HG03097 (cell line): ENCODE data around the gene EBI3.
"Not testable (repeated sequence)": the region's sequence is repeated elsewhere in the genome, so short reads cannot be mapped to it uniquely, and the experiment has no call there.

Experiments used
- ATAC-seq: cut with Tn5 transposase; IDR thresholded peaks from one replicate; pipeline ENCODE4 v1.9.1; 2021; ENCODE audit not compliant: unreplicated experiment, low FRiP score

Gene EBI3

DNA sequence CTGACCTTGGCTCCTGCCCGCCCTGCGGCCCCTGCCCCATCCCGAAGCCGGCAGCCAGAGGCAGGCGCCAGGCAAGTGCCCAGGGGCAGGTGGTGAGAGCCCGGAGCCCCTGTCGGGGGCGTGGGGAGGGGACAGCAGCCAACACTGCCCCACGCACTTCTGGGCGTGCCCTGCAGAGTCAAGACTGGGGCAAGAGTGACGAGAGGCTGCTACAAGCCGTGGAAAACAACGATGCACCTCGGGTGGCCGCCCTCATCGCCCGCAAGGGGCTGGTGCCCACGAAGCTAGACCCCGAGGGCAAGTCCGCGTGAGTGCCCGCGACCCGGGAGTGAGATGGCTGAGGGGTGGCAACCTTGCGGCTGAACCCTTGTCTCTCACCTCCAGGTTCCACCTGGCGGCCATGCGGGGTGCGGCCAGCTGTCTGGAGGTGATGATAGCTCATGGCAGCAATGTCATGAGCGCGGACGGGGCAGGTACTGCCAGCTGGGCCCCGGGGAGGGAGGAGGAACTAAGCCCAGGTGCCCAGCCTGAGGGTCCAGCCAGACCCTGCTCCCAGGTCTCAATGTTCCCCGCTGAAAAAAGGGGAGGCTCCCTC lies 29.5 kb upstream of the EBI3 start:
- ATAC-seq = no peak

DNA sequence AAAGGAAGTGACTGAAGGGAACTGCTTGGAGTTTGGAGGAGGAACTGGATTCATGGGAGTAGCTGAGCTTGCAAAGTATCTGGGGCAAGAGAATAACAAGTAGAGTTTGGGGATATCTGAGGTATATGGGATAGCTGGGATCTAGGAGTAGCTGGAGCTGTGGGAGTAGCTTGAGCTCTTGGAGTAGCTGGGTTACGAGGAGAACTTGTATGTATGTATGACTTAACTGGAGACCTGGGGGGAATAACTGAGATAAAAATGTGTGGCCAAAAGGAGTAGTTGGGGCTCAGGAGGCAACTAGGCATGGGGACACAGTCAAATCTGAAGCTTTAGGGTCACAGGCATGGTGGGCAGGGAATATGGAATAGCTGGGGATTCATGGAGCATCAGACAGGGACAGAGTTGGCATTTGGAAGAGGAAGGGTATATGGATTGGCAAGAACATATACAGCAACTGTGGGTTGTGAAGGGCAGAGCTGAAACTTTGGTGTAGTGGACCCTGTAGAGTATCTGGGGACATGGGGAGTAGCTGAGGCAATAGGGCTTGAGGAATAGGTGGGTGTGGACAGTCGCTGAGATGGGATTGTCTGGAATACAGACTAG lies 28.3 kb upstream of the EBI3 start:
- ATAC-seq = no peak

DNA sequence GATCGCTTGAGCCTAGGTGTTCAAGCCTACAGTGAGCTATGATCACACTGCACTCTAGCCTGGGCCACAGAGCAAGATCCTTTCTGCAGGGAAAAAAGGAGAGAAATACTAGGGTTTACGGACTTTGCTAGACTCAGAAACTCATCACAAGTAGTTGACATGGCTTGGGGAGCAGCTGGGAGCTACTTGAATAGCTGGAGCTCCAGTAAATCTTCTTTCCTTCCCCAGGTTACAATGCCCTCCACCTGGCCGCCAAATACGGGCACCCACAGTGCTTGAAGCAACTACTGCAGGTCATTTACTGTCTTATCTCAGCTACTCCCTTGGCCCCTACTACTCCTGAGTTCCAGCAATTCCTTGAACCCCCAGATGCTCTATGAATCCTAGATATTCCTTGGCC lies 27.5 kb upstream of the EBI3 start:
- no peak for ATAC-seq

DNA sequence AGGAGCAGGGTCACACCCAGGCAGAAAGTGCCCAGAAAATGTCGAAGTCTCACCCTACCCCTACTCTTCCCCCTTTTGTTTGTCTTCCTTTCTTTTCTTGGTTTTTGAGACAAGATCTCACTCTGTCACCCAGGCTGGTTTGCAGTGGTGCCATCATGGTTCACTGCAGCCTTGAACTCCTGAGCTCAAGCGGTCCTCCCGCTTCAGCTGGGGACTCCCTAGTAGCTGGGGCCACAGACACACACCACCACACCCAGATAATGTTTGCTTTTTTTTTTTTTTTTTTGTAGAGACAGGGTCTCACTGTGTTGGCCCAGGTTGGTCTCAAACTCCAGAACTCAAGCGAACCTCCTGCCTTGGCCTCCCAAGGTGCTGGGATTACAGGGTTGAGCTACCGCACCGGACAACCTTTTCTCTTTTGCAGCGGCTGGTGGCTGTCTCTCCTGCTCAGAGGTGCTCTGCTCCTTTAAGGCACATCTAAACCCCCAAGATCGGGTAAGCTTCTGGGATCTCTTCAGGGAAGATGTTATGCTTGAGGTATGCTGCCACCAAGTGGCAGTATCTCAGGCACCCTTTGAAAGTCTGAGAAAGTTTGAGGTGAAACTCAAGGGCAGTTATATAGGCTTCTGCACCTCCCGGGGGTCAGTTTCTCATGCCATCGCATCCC lies 22.4 kb upstream of the EBI3 start:
- ATAC-seq = no peak

- no peak for ATAC-seq
Measured at GRCh38 chr19:4208385-4209094, 20.8 kb upstream of the EBI3 start.

DNA sequence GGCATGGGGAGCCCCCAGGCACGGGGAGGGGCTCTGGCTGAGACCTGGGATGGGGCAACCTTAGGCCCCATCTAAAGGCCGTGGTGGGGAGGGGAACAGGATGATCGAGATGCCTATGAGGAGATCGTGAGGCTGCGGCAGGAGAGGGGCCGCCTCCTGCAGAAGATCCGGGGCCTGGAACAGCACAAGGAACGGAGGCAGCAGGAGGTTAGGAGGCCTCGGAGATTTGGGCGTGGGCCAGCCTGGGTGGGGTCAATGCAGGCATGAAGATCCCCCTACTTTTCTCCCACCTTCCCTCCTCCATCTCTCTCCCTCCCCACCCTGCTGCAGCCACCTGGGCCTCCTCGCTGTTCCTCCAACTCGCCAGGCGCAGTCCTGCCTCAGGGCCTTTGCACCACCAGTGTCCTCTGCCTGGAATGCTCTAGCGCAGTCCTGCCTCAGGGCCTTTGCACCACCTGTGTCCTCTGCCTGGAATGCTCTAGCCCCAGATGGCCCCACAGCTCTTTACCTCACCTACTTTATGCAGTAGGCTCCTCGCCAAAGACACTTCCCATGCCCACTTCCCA lies 19.1 kb upstream of the EBI3 start:
- ATAC-seq = no peak

DNA sequence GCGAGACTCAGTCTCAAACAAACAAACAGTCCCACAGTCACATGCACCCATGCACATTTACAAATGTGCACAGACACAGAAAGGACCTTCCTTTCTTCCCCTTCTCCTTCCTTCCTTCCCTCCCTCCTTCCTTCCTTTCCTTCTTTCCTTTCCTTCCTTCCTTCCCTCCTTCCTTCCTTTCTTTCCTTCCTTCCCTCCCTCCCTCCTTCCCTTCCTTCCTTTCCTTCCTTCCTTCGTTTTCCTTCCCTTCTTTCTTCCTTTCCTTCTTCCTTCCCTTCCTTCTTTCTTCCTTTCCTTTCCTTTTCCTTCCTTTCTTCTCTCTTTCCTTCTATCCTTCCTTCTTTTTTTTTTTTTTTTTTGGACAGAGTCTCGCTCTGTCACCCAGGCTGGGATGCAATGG lies 16.2 kb upstream of the EBI3 start:
- no peak for ATAC-seq

DNA sequence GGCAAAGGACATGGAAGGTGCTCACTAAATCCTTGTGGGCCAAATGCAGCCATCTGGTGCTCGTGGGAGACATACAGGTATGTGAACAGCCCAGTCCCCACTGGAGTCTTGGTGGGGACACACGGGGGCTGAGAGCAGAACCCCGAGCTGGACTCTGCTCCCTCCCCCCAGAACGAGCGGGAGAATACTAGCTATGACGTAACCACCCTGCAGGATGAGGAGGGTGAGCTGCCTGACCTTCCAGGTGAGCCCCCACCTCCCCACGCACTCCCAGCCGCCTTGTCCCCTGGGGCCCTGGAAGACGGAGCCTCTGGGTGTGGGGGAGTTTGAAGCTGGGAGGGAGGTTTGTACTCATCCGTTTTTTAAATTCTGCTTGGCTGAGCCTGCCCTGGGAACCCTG lies 13.5 kb upstream of the EBI3 start:
- no peak for ATAC-seq

GRCh38 chr19:4216846-4217245 lies 12.5 kb upstream of the EBI3 start:
- ATAC-seq = no peak

GRCh38 chr19:4217429-4218264 lies 11.7 kb upstream of the EBI3 start:
- ATAC-seq = no peak

DNA sequence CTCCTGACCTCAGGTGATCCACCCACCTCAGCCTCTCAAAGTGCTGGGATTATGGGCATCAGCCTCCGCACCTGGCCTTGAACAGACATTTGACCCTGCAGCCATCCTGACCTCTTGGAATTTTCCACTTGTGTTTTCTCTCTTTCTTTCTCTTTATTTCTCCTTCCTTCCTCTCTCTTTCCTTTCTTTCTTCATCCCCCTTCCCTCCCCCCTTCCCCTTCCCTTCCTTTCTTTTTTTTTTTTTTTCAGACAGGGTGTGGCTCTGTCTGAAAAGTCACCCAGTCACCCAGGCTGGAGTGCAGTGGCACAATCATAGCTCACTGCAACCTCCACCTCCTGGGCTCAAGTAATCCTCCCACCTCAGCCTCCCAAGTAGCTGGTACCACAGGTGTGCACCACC lies 10.8 kb upstream of the EBI3 start:
- ATAC-seq = not testable (repeated sequence)

GRCh38 chr19:4220188-4220587 lies 9.1 kb upstream of the EBI3 start:
- ATAC-seq = no peak

DNA sequence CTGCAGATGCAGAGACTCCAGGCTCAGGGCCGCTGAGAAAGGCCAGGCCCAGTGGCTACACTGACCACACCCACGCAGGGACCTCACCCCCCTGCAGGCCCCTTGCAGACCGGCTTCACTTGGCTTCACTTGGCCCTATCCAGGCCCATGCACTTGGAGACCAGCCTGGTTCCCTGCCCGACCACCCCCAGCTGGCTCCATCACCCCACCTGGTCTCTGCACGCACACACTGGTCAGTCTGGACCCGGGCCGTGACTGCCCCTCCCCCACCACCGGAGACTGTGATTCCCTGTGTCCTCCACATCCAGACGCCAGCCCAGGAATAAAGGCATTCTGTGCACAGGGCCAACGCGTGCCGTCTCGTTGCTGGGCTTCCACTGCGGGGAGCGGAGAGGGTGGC lies 4.9 kb upstream of the EBI3 start:
- ATAC-seq = no peak

DNA sequence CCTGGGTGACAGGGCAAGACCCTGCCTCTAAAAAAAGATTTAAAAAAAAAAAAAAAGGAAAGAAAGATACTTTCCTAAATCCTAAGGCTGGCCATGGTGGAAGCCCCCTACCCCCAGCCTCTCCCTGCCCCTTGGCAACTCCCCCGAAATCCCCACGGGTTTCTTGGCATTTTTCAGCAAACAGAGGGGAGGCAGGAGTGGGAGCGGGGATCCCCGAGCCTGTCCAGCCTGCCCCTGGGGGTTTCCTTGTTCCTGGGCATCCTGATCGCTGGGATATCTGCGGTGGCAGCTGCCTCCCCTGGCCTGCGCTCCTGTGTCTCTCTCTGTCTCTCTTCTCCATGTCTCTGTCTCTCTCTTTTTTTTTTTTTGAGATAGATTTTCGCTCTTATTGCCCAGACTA lies 3.4 kb upstream of the EBI3 start:
- no peak for ATAC-seq

- no peak for ATAC-seq
Measured at GRCh38 chr19:4227771-4228170, 1.6 kb upstream of the EBI3 start.

DNA sequence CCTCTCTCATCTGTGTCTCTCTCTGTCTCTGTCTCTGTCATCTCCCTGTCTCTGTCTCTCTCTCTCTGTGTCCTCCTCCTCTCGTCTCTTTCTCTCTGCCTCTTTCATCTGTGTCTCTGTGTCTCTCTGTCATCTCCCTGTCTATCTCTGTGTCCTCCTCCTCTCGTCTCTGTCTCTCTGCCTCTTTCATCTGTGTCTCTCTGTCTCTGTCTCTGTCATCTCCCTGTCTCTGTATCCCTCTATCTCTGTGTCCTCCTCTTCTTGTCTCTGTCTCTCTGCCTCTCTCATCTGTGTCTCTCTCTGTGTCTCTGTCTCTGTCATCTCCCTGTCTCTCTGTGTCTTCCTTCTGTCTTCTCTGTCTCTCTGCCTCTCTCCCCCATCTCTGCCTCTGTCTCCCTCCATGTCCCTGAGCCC lies 551 bp upstream of the EBI3 start:
- no peak for ATAC-seq

DNA sequence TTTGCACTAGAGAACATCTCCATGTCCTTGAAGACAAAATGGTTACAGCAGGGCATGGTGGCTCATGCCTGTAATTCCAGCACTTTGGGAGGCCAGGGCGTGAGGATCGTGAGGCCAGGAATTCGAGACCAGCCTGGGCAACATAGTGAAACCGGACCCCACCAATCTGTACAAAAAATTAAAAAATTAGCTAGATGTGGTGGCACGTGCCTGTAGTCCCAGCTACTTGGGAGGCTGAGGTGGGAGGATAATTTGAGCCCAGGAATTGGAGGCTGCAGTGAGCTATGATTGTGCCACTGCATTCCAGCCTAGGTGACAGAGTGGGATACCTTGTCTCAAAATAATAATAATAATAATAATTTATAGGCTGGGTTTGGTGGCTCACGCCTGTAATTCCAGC lies 914 bp downstream of the EBI3 start:
- ATAC-seq = not testable (repeated sequence)

DNA sequence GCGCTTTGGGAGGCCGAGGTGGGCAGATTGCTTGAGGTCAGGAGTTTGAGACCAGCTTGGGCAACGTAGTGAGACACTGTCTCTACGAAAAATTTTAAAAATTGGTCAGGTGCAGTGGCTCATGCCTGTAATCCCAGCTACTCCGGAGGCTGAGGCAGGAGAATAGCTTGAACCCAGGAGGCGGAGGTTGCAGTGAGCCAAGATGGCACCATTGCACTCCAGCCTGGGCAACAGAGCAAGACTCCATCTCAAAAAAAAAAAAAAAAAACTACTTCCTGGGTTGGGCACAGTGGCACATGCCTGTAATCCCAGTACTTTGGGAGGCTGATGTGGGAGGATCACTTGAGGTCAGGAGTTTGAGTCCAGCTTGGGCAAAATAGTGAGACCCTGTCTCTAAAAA lies 2.2 kb downstream of the EBI3 start:
- ATAC-seq = not testable (repeated sequence)

DNA sequence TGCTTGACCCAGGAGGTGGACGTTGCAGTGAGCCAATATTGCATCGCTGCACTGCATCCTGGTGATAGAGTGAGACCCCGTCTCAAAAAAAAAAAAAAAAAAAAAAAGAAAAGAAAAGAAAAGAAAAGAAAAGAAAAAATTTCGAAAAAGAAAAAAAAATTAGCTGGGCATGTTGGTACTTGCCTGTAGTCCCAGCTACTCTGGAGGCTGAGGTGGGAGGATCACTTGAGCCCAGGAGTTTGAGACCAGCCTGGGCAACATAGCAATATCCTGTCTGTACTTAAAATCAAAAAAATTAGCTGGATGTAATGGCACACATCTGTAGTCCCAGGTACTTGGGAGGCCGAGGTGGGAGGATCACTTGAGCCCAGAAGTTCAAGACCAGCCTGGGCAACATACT lies 2.8 kb downstream of the EBI3 start:
- ATAC-seq = not testable (repeated sequence)

- ATAC-seq = no peak
Measured at GRCh38 chr19:4232614-4233281, 3.4 kb downstream of the EBI3 start.
